ENCODE measurements around the gene TCP1.

- no peak for TF ChIP-seq CTCF (IDR thresholded peaks at IDR 0.05)
- TF ChIP-seq POLR2A (IDR thresholded peaks at IDR 0.05) = no peak
These were observed 28.7 kb upstream of the TCP1 start for GRCh38 chr6:159817951-159818739.

All from lower leg skin (tissue), 3 donors.